ENCODE data around the gene ZC3H12D. TPM values are rescaled to one million over a fixed set of nuclear protein-coding genes. Genes with fewer than 3 reads are reported as not detected.
"Not testable (repeated sequence)": the region's sequence is repeated elsewhere in the genome, so short reads cannot be mapped to it uniquely, and the experiment has no call there.

ZC3H12D gene
- total RNA-seq, 1 experiment from 2014 or later: not detected

DNA sequence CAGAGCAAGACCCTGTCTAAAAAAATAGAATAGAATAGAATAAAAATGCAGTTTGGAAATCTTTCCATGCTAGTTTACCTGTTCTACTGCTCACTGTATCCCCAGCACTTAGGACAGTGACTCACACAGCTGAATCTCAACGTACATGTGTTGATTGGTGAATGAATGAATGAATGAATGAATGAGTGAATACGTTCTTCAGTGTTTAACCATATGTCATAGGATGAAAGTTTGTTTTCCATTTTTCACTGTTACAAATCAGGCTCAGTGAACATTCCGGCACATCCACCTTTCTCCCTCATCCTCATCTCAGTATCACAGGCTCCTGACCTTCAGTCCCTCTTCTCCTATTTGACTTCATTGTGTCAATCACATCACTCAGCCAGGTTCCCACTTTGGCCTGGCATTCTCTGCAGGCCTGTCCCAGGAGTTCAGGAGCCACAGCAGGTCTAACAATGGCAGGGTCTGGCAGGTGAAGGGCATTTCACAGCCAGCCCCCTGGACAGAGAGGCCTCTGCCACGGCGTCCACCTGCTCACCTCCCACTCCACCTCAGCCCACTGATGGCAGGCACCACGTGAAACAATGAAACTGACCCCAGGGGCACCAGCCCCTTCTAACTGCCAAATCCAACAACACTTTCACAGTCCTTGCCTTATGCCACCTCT lies 7.9 kb downstream of the ZC3H12D start:
- no peaks in the 10 kb centered on the region for H3K36me3 ChIP-seq
- DNase-seq: no peak
- H3K27me3 ChIP-seq: no peaks in the 10 kb centered on the region
- peaks cover 6% of the 10 kb centered on the region for H3K4me1 ChIP-seq
- H3K27ac ChIP-seq: no peak overlapping the region
- no peak overlapping the region for H3K4me3 ChIP-seq
- H3K9me3 ChIP-seq (replicated peaks): no peaks in the 10 kb centered on the region

DNA sequence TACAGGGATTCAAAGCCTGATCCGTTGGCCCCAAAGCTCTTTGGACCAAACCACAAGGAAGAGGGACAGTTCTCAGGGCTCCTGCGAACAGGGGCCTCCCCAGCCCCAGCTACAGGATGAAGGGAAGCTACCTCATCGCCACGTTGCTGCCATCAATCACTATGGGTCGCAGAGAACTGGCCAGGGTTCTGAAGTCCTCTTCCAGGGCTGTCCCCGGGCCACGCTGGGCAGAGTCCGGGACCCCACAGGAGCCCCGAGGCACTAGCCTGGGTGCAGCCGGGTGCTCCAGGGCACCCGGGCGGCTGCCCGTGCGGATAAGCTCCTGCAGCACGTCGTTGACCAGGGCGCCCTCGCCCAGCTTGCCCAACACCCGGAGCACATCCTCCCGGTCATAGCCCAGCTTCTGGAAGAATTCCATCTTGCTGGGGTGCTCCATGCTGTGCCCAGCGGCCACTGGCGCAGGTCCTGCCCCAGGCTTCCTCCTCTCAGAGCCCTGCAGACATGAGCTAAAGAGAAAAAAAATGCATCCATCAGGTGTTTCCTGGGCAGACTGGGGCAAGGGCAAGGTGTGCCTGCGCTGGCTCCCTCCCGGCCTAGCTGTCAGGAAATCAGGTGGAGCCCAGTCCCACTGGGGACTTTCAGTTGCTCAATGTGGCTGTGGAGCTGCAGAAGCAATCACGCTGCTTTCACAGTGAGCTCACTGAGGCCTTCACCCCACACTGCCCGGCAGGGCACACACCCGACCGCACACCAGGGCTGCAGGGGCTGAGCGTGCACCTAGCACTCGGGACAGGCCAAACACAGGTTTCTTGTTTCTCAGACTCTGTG lies 10.5 kb downstream of the ZC3H12D start:
- Histone ChIP-seq H3K36me3 (no peaks in the 10 kb centered on the region), H3K27me3 (no peaks in the 10 kb centered on the region), H3K4me3 (no peak overlapping the region), H3K4me1 (peaks cover 6% of the 10 kb centered on the region), H3K27ac (no peak overlapping the region), H3K9me3 (replicated peaks) (no peaks in the 10 kb centered on the region)
- peak in 1 of 2 experiments; percentile 24 for DNase-seq

DNA sequence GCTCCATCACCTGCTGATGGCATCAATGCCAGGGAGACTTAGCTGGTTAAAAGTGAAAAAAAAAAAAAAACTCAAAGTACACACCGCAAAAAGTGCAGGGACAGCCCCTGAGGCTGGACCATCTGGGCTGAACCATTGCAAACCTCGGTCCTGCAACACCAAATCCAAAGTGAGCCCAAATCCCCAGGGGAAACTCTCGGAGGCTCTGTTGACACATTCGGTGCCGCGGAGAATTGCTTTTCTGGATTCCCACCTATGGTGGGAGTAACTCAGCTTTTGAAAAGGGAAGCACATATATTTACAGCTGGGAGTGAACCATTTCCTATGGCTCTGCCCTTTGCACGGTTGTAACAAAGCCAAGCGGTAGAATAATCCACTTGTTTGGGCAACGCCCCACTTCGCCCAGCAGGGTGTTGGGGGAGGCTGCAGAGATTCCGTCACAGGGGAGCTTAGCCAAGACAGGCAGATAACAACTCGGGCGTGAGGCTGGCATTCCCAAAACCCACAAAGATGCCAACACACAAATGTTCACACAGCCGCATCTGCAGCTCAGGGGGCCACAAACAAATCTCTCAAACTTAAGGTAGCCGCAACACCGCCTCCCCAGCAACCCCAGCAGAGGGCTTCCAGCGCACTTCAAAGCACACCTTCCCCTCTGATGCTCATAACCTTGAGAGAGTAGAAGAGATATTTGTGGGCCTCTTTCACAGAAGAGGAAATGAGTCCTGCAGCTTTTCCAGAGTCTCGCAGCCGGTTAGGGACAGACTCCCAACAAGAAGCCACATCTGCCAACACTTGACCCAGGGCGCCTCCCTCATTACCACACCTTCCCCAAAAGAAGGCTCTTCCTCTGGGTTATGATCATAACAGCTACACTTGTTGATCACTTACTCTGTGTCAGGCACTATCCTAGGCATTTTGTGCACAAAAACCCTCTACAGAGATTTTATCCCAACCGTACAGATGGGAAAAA lies 11.4 kb downstream of the ZC3H12D start:
- no peak overlapping the region for H3K4me3 ChIP-seq
- DNase-seq: peak; percentile 39 to 54
- peaks cover 6% of the 10 kb centered on the region for H3K4me1 ChIP-seq
- H3K27ac ChIP-seq: no peak overlapping the region
- no peaks in the 10 kb centered on the region for H3K36me3 ChIP-seq
- H3K9me3 ChIP-seq (replicated peaks): no peaks in the 10 kb centered on the region
- no peaks in the 10 kb centered on the region for H3K27me3 ChIP-seq

DNA sequence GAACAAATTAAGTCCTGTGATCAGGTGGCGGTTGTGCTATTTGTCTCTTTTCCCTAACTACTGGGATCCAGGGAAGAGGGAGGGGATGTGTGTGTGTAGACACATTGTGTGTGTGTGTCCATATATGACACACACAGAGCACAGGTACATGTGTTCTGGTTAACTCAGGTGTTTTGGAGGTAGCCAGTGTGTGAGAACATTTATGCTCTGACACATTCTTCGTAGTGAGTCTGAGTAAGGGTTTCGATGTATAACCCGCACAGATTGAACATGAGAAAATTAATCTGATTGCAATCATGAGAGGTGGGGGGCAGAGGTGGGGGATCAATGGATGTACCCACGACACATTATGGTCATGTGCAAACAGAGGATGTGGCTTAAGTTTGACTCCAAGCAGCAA lies 12.6 kb downstream of the ZC3H12D start:
- H3K4me3 ChIP-seq: no peak overlapping the region
- no peak overlapping the region for H3K27ac ChIP-seq
- H3K4me1 ChIP-seq: peaks cover 6% of the 10 kb centered on the region
- DNase-seq: no peak
- H3K9me3 ChIP-seq (replicated peaks): no peaks in the 10 kb centered on the region
- H3K36me3 ChIP-seq: no peaks in the 10 kb centered on the region
- H3K27me3 ChIP-seq: no peaks in the 10 kb centered on the region

DNA sequence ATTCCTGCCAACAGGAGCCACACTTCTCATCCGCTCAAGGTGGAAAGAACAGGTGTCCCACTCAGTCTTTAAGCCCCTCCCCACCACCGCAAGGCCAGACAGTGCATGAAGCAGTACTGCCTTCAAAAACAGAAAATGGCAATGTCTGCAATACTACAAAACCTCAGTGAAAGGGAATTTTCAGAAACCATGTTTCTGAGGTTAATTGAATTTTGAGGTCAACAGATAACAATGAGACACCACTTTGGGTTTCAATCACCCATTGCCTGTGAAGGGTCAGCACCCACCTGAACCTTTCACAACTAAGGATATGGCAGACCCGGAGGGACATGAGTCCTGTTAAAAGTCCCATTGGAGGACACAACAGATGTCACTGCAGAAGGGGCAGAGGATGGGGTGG lies 13.0 kb downstream of the ZC3H12D start:
- Histone ChIP-seq H3K4me1 (peaks cover 6% of the 10 kb centered on the region), H3K27me3 (no peaks in the 10 kb centered on the region), H3K9me3 (replicated peaks) (no peaks in the 10 kb centered on the region), H3K36me3 (no peaks in the 10 kb centered on the region), H3K4me3 (no peak overlapping the region), H3K27ac (no peak overlapping the region)
- no peak for DNase-seq

DNA sequence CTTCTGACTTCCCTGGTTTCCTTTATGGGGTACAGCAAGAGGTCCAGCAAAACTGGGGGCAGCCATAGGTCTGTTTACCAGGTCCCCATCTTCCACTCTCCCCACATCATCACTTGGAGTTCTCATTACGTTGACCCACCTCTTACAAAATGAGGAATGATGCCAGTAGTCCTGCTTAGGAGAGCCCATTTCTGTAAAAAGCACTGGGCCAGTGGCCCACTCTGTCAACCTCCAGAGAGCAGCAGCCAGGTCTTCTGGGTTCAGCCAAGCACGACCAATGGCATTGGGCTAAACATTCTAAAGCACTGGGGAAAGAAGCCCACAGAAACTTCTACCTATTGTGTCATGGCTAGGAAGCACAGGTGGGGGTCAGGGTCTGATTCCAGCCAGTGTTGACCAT lies 13.9 kb downstream of the ZC3H12D start:
- peaks cover 6% of the 10 kb centered on the region for H3K4me1 ChIP-seq
- no peaks in the 10 kb centered on the region for H3K9me3 ChIP-seq (replicated peaks)
- no peak for DNase-seq
- H3K36me3 ChIP-seq: no peaks in the 10 kb centered on the region
- H3K4me3 ChIP-seq: no peak overlapping the region
- H3K27ac ChIP-seq: no peak overlapping the region
- H3K27me3 ChIP-seq: no peaks in the 10 kb centered on the region

DNA sequence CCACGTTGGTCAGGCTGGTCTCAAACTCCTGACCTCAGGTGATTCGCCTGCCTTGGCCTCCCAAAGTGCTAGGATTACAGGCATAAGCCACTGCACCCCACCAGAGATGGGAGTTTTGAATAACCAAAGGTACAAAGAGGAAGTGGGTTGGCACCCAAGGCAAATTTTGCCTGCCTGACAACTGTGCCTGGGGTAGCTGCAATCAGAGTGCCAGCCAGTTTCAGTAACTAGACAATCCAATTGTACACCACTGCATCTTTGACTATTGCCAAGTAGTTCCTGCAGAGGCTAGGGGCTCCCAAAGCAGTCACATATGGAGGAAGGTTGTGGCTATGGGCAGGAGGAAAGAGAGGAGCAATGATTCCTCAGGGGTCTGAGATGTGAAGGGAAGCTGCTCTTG lies 16.6 kb downstream of the ZC3H12D start:
- DNase-seq: no peak
- H3K4me3 ChIP-seq: no peak overlapping the region
- no peak overlapping the region for H3K27ac ChIP-seq
- no peaks in the 10 kb centered on the region for H3K27me3 ChIP-seq
- peaks cover 2% of the 10 kb centered on the region for H3K4me1 ChIP-seq
- no peaks in the 10 kb centered on the region for H3K36me3 ChIP-seq
- no peaks in the 10 kb centered on the region for H3K9me3 ChIP-seq (replicated peaks)

DNA sequence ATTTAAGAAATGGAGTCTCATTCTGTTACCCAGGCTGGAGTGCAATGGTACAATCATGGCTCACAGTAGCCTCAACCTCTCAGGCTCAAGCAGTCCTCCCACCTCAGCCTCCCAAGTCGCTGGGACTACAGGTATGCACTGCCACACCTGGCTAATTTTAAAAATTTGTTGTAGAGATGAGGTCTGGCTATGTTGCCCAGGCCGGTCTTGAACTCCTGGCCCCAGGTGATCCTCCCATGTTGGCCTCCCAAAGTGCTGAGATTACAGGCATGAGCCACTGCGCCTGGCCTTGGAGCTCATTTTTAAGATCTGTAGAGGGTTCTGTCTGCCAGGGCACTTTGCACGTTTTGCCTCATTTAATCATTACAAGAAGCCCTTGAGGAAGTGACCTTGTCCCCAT lies 17.5 kb downstream of the ZC3H12D start:
- Histone ChIP-seq H3K4me1 (no peaks in the 10 kb centered on the region), H3K27ac (no peak overlapping the region), H3K9me3 (replicated peaks) (no peaks in the 10 kb centered on the region), H3K4me3 (no peak overlapping the region), H3K36me3 (no peaks in the 10 kb centered on the region), H3K27me3 (no peaks in the 10 kb centered on the region)
- no peak for DNase-seq

DNA sequence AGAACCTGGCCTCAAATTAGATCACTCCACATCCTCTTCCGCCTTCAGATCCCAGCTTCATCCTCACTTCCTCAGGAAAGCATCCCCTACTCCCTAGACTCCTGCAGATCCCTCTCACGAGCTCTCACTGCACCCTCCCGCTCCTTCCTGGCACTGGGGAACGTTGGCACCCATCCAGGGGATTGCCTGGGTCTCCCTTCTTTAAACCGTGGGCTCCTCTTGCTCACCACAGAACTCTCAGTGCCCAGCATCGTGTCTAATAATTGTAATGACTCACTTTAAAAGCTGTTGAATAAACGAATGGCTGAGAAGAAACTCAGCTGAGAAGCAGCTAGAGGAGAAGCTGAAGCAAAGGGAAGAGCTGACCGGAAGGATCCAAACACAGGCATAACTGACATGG lies 20.4 kb downstream of the ZC3H12D start:
- H3K36me3 ChIP-seq: no peaks in the 10 kb centered on the region
- no peak overlapping the region for H3K4me3 ChIP-seq
- H3K4me1 ChIP-seq: no peaks in the 10 kb centered on the region
- H3K27me3 ChIP-seq: no peaks in the 10 kb centered on the region
- H3K9me3 ChIP-seq (replicated peaks): no peaks in the 10 kb centered on the region
- peak in 1 of 2 experiments; percentile 16 for DNase-seq
- no peak overlapping the region for H3K27ac ChIP-seq

DNA sequence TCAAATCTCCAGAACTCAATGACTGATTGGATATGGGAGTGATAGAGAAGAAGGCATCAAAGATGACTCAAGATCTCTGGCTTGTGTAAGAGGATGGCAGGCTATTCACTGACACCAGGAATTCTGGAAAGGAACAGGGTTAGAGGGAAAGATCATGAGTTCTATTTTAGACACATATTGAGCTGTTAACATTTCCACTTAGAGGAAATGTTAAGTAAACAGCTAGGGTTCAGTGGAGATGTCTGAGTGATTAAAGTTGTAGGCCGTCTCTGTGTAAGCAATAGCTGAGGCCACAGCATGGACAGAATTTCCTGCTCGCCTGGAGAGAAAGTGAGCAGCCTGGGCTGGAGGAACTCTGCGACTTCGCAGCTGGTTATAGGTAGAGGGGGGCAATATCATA lies 21.0 kb downstream of the ZC3H12D start:
- no peak overlapping the region for H3K27ac ChIP-seq
- H3K4me1 ChIP-seq: no peaks in the 10 kb centered on the region
- no peak overlapping the region for H3K4me3 ChIP-seq
- DNase-seq: no peak
- H3K36me3 ChIP-seq: no peaks in the 10 kb centered on the region
- H3K9me3 ChIP-seq (replicated peaks): no peaks in the 10 kb centered on the region
- no peaks in the 10 kb centered on the region for H3K27me3 ChIP-seq

DNA sequence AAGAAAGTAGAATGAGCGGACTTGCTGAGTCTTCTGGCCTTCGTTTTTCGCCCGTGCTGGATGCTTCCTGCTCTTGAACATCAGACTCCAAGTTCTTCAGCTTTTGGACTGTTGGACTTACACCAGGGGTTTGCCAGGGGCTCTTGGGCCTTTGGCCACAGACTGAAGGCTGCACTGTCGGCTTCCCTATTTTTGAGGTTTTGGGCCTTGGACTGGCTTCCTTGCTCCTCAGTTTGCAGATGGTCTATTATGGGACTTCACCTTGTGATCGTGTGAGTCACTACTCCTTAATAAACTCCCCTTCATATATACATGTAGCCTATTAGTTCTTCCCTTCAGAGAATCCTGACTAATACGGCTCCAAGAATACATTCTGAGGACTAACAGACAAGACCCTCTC lies 22.1 kb downstream of the ZC3H12D start:
- H3K27me3 ChIP-seq, DNase-seq: not testable (repeated sequence)

DNA sequence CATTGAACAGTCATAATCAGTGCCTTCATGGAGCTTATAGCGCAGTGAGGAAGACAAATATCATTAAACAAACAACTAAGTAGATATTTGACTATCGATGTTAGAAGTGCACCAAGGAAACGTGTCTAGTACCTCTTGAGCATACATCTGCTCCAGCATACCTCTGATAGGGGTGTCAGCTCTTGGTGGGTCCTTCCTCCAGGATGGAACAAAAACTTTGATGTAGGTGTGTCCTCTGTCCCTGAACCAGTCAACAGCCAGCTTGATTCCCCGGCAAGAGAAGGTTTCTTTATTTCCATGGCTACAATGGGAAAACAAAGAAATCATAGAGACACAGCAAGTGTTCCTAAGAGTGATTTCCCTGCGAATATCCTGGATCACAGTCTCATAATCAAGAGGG lies 23.1 kb downstream of the ZC3H12D start:
- no peaks in the 10 kb centered on the region for H3K36me3 ChIP-seq
- H3K27me3 ChIP-seq: no peaks in the 10 kb centered on the region
- H3K4me1 ChIP-seq: no peaks in the 10 kb centered on the region
- no peaks in the 10 kb centered on the region for H3K9me3 ChIP-seq (replicated peaks)
- no peak for DNase-seq
- no peak overlapping the region for H3K27ac ChIP-seq
- no peak overlapping the region for H3K4me3 ChIP-seq

More for the DNA sequence above, 22.1 kb downstream of the ZC3H12D start:
- not testable (repeated sequence) for H3K9me3 ChIP-seq (replicated peaks); H3K27ac ChIP-seq; H3K4me1 ChIP-seq; H3K4me3 ChIP-seq; H3K36me3 ChIP-seq

DNA sequence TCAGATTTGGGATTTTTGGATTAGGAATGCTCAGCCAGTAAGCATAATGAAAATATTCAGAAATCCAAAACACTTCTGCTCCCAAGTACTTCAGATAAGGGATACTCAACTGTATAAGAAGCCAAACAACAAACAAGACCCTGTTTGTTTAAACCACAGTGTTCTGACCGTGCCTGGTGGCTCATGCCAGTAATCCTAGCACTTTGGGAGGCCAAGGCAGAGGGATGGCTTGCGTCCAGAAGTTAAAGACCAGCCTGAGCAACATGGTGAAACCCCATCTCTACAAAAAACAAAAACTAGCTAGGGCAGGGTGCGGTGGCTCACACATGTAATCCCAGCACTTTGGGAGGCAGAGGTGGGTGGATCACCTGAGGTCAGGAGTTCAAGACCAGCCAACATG lies 24.6 kb downstream of the ZC3H12D start:
- not testable (repeated sequence) for DNase-seq; H3K4me3 ChIP-seq; H3K36me3 ChIP-seq; H3K4me1 ChIP-seq; H3K27ac ChIP-seq; H3K9me3 ChIP-seq (replicated peaks); H3K27me3 ChIP-seq

DNA sequence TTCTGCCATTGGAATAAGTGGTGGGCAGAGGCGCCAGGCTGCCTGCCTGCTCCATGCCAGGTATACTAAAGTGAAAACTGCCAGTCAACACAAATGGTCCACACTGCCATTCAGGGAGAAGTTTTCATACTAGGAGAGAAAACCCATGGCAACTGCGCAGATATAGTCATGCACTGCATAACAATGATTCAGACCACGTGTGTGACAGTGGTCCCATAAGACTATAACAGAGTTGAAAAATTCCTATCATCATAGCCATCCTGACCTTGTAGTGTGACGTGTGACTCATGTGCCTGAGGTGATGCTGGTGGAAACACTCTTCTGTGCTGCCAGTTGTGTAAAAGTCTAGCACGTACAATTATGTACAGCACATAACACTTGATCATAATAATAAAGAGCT lies 25.1 kb downstream of the ZC3H12D start:
- Histone ChIP-seq H3K27me3 (no peaks in the 10 kb centered on the region), H3K36me3 (no peaks in the 10 kb centered on the region), H3K27ac (no peak overlapping the region), H3K4me1 (no peaks in the 10 kb centered on the region; the same call in 1 of the 2 replicates), H3K9me3 (replicated peaks) (no peaks in the 10 kb centered on the region), H3K4me3 (no peak overlapping the region)
- no peak for DNase-seq

DNA sequence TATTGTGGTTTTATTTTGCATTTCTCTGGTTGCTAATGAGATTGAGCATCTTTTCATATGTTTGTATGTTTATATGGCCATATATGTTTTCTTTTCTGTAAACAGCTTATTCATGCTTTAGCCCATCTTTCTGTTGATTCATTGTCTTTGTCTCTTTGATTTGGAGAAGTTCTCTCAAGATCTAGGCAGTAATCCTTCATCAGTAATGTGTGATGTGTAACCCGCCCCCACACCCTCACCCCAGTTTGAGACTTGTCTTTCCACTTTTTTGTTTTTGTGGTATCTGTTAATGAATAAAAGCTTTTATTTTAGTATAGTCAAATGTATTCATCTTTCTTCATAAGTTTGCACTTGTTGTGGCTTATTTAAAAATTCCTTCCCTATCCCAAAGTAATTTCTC lies 26.0 kb downstream of the ZC3H12D start:
- no peak for DNase-seq
- no peak overlapping the region for H3K27ac ChIP-seq
- no peaks in the 10 kb centered on the region for H3K9me3 ChIP-seq (replicated peaks)
- no peak overlapping the region for H3K4me3 ChIP-seq
- no peaks in the 10 kb centered on the region for H3K27me3 ChIP-seq
- peaks cover 3% of the 10 kb centered on the region for H3K4me1 ChIP-seq
- H3K36me3 ChIP-seq: no peaks in the 10 kb centered on the region

Data from SJCRH30 (cell line).